Vagina (tissue), 2 donors: ENCODE data around the gene NRSN1.

ENCODE experiments used
- CTCF ChIP-seq, 3 experiments: fragments of 450-650 bp in 2 of 3; fragments of 200-600 bp in 1 of 3; sonication (generic) in 1 of 3; IDR thresholded peaks; one replicate each; pipeline ENCODE4 v1.5.1; 2017 to 2019; ENCODE audit warnings: antibody characterized with exemption in 3 of 3, mild to moderate bottlenecking in 2 of 3, moderate library complexity in 2 of 3
- POLR2AphosphoS5 ChIP-seq, 2 donors: sonication (generic); formaldehyde crosslinking; IDR thresholded peaks; one replicate each; pipeline ENCODE4 v1.9.0; 2017; ENCODE audit warnings: antibody characterized with exemption in 2 of 2, mild to moderate bottlenecking in 2 of 2, low read depth in 1 of 2; ENCODE audit not compliant: insufficient read depth in 1 of 2

- TF ChIP-seq CTCF (IDR thresholded peaks at IDR 0.05) (no peak), POLR2AphosphoS5 (IDR thresholded peaks at IDR 0.05; ENCODE audit: insufficient read depth in 1 of 2, low read depth in 1 of 2) (no peak)
These were observed 21.6 kb downstream of the NRSN1 start for GRCh38 chr6:24147511-24148153.
